ENCODE results near the gene LRP1B. TPM values are rescaled to one million over a fixed set of nuclear protein-coding genes. Genes with fewer than 3 reads are reported as not detected.

Gene LRP1B
- total and polyA plus RNA-seq, 2 donors (not counting 1 experiment from before 2014, with no cell fraction given) = under 0.01 to 0.01 TPM

DNA sequence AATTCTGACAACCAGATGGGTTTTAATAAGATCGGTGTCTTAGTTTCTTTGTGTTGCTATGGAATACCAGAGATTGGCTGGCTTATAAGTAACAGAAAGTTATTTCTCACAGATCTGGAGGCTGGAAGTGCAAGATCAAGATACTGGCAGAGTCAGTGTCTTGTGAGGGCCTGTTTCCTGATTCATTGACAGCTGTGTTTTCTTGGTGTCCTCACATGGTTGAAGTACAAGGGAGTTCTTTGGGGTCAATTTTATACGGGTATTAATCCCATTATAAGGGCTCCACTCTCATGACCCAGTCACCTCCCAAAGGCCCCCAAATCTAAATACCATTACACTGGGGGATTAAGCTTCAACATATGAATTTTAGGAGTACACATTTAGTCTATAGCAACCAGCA, 421.1 kb downstream of the LRP1B start:
- Histone ChIP-seq H3K4me2 (ENCODE audit: extremely low read depth, insufficient read depth, low read length) (no peak overlapping the region), H4K20me1 (ENCODE audit: control insufficient read depth, extremely low read depth, insufficient read depth, low read length) (no peaks in the 10 kb centered on the region), H2AFZ (ENCODE audit: low read length) (no peak overlapping the region), H3K4me1 (ENCODE audit: control insufficient read depth, extremely low read depth, insufficient read depth, low read length) (no peaks in the 10 kb centered on the region), H3K36me3 (ENCODE audit: control insufficient read depth, insufficient read depth, low read length) (no peaks in the 10 kb centered on the region), H3K9me3 (ENCODE audit: control insufficient read depth, insufficient read depth, low read depth, low read length) (no peaks in the 10 kb centered on the region), H3K9ac (ENCODE audit: insufficient read depth, low read length) (no peak overlapping the region), H3K4me3 (replicated peaks in 1 of 4; ENCODE audit: control extremely low read depth in 1 of 4, insufficient read depth in 1 of 4, low read depth in 3 of 4, low read length in 4 of 4) (no peak overlapping the region), H3K27ac (ENCODE audit: insufficient read depth, low read length) (no peak overlapping the region), H3K27me3 (ENCODE audit: control insufficient read depth, insufficient read depth, low read length) (no peaks in the 10 kb centered on the region), H3K79me2 (ENCODE audit: control insufficient read depth, insufficient read depth, low read length) (no peaks in the 10 kb centered on the region)
- TF ChIP-seq, protein P1, sequence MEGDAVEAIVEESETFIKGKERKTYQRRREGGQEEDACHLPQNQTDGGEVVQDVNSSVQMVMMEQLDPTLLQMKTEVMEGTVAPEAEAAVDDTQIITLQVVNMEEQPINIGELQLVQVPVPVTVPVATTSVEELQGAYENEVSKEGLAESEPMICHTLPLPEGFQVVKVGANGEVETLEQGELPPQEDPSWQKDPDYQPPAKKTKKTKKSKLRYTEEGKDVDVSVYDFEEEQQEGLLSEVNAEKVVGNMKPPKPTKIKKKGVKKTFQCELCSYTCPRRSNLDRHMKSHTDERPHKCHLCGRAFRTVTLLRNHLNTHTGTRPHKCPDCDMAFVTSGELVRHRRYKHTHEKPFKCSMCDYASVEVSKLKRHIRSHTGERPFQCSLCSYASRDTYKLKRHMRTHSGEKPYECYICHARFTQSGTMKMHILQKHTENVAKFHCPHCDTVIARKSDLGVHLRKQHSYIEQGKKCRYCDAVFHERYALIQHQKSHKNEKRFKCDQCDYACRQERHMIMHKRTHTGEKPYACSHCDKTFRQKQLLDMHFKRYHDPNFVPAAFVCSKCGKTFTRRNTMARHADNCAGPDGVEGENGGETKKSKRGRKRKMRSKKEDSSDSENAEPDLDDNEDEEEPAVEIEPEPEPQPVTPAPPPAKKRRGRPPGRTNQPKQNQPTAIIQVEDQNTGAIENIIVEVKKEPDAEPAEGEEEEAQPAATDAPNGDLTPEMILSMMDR (conservative IDR thresholded peaks at IDR 0.05 in 1 of 2, IDR thresholded peaks at IDR 0.05 in 1 of 2; ENCODE audit: low read depth in 1 of 2, low read length in 2 of 2) = no peak
- no peak for TF ChIP-seq EZH2 (IDR thresholded peaks at IDR 0.05; ENCODE audit: low read length, missing control alignments)
- no peak for DNase-seq (ENCODE audit: low read depth in 2 of 2)

DNA sequence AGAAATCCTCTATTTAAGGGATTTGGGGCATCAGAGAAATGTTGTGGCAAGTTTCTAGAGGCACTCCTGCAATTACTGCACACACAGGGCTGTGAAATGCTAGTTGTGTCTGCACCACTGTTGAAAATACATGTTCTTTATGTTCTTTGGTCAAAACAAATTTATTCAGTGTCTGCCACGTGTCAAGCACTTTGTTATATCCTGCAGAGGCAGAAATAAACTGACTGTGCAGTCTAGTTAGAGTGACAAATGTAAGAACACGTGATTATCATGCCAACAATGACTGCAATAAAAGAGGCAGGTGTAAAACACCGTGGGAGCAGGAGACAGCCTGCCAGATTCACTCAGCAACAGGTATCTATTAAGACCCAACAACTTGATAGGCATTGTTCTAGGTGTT, 423.3 kb downstream of the LRP1B start:
- Histone ChIP-seq H4K20me1 (ENCODE audit: control insufficient read depth, extremely low read depth, insufficient read depth, low read length) (no peaks in the 10 kb centered on the region), H3K4me2 (ENCODE audit: extremely low read depth, insufficient read depth, low read length) (no peak overlapping the region), H3K36me3 (ENCODE audit: control insufficient read depth, insufficient read depth, low read length) (no peaks in the 10 kb centered on the region), H3K9me3 (ENCODE audit: control insufficient read depth, insufficient read depth, low read depth, low read length) (no peaks in the 10 kb centered on the region), H2AFZ (ENCODE audit: low read length) (no peak overlapping the region), H3K27ac (ENCODE audit: insufficient read depth, low read length) (no peak overlapping the region), H3K79me2 (ENCODE audit: control insufficient read depth, insufficient read depth, low read length) (no peaks in the 10 kb centered on the region), H3K27me3 (ENCODE audit: control insufficient read depth, insufficient read depth, low read length) (no peaks in the 10 kb centered on the region), H3K9ac (ENCODE audit: insufficient read depth, low read length) (no peak overlapping the region), H3K4me1 (ENCODE audit: control insufficient read depth, extremely low read depth, insufficient read depth, low read length) (no peaks in the 10 kb centered on the region), H3K4me3 (replicated peaks in 1 of 4; ENCODE audit: control extremely low read depth in 1 of 4, insufficient read depth in 1 of 4, low read depth in 3 of 4, low read length in 4 of 4) (no peak overlapping the region)
- TF ChIP-seq EZH2 (IDR thresholded peaks at IDR 0.05; ENCODE audit: low read length, missing control alignments) = no peak
- TF ChIP-seq, protein P1 (conservative IDR thresholded peaks at IDR 0.05 in 1 of 2, IDR thresholded peaks at IDR 0.05 in 1 of 2; ENCODE audit: low read depth in 1 of 2, low read length in 2 of 2) = no peak
- no peak for DNase-seq (ENCODE audit: low read depth in 2 of 2)

DNA sequence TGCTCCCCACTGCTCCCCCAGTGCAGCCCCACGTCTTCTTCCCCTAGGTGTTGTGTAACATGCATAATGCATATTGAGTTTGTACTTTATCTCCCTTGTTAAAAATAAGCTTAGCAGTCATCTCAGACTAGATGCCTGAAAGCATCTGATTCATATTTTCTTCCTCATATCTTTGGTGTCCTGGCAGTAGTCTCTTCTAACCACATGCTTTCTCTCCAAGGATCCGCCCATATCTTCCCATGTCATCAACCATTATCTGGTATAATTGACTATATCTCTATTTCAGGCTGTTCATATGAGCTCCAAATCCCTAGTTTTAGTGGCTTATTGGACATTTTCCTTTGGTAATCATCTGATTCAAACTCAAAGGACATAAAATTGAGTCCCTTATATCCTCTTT, 426.3 kb downstream of the LRP1B start:
- H2AFZ ChIP-seq (ENCODE audit: low read length) = no peak overlapping the region
- TF ChIP-seq, protein P1 (conservative IDR thresholded peaks at IDR 0.05 in 1 of 2, IDR thresholded peaks at IDR 0.05 in 1 of 2; ENCODE audit: low read depth in 1 of 2, low read length in 2 of 2) = no peak
- no peak for TF ChIP-seq EZH2 (IDR thresholded peaks at IDR 0.05; ENCODE audit: low read length, missing control alignments)
- H3K27ac ChIP-seq (ENCODE audit: insufficient read depth, low read length) = no peak overlapping the region
- no peak overlapping the region for H3K4me2 ChIP-seq (ENCODE audit: extremely low read depth, insufficient read depth, low read length)
- H3K27me3 ChIP-seq (ENCODE audit: control insufficient read depth, insufficient read depth, low read length) = no peaks in the 10 kb centered on the region
- H3K36me3 ChIP-seq (ENCODE audit: control insufficient read depth, insufficient read depth, low read length) = no peaks in the 10 kb centered on the region
- DNase-seq (ENCODE audit: low read depth in 2 of 2) = no peak
- H3K9ac ChIP-seq (ENCODE audit: insufficient read depth, low read length) = no peak overlapping the region
- no peaks in the 10 kb centered on the region for H4K20me1 ChIP-seq (ENCODE audit: control insufficient read depth, extremely low read depth, insufficient read depth, low read length)
- H3K9me3 ChIP-seq (ENCODE audit: control insufficient read depth, insufficient read depth, low read depth, low read length) = no peaks in the 10 kb centered on the region
- H3K4me1 ChIP-seq (ENCODE audit: control insufficient read depth, extremely low read depth, insufficient read depth, low read length) = no peaks in the 10 kb centered on the region
- no peaks in the 10 kb centered on the region for H3K79me2 ChIP-seq (ENCODE audit: control insufficient read depth, insufficient read depth, low read length)
- no peak overlapping the region for H3K4me3 ChIP-seq (replicated peaks in 1 of 4; ENCODE audit: control extremely low read depth in 1 of 4, insufficient read depth in 1 of 4, low read depth in 3 of 4, low read length in 4 of 4)

Measured in fibroblast of lung (primary cell).